Breast epithelium (tissue), 4 donors: ENCODE measurements around the gene C10orf143. TPM values are rescaled to one million over a fixed set of nuclear protein-coding genes. Genes with fewer than 3 reads are reported as not detected.

Experiments used
- DNase-seq, 2 donors: peaks; one replicate each; pipeline ENCODE4 v3.0.0-alpha.2; 2019; ENCODE audit warnings: low spot score in 2 of 2
- H3K27ac ChIP-seq, 2 donors: fragments of 200-600 bp; sonication (generic) in 1 of 2; one replicate each; pipeline ENCODE4 v1.5.1; 2016 to 2019; ENCODE audit warnings: mild to moderate bottlenecking in 1 of 2
- H3K27me3 ChIP-seq, 2 donors: fragments of 200-600 bp; sonication (generic) in 1 of 2; one replicate each; pipeline versions ENCODE4 v1.5.1 to v1.6.0; 2017 to 2019; ENCODE audit warnings: control low read depth in 1 of 2, mild to moderate bottlenecking in 1 of 2
- H3K36me3 ChIP-seq: fragments of 200-600 bp; one replicate; pipeline ENCODE4 v1.5.1; 2019
- H3K4me1 ChIP-seq, 2 donors: fragments of 200-600 bp; sonication (generic); one replicate each; pipeline ENCODE4 v1.5.1; 2016 to 2019; ENCODE audit warnings: control low read depth in 1 of 2
- H3K4me3 ChIP-seq, 3 donors: fragments of 200-600 bp; sonication (generic); 1 replicate in 2 of 3; 2 replicates in 1 of 3; pipeline ENCODE4 v1.5.1; 2016 to 2019; ENCODE audit warnings: mild to moderate bottlenecking in 3 of 3, moderate library complexity in 2 of 3
- H3K9me3 ChIP-seq, 2 donors: fragments of 200-600 bp; sonication (generic) in 1 of 2; one replicate each; pipeline ENCODE4 v1.5.1; 2016 to 2019; ENCODE audit warnings: control low read depth in 1 of 2
- CTCF ChIP-seq, 3 donors: fragments of 450-650 bp; IDR thresholded peaks; one replicate each; pipeline ENCODE4 v1.5.1; 2016 to 2017; ENCODE audit warnings: antibody characterized with exemption in 3 of 3, mild to moderate bottlenecking in 3 of 3, moderate library complexity in 3 of 3
- POLR2A ChIP-seq: fragments of 450-650 bp; IDR thresholded peaks from one replicate; pipeline ENCODE4 v1.6.1; 2016; ENCODE audit warnings: antibody characterized with exemption, mild to moderate bottlenecking, moderate library complexity
- POLR2AphosphoS5 ChIP-seq, 3 donors: sonication (generic); formaldehyde crosslinking; IDR thresholded peaks; one replicate each; pipeline ENCODE4 v1.6.1; 2017; ENCODE audit warnings: antibody characterized with exemption in 3 of 3
- intact Hi-C: fragments of 100-400 bp; cut with DNase I; formaldehyde crosslinking; loops from one replicate; pipeline ENCODE4 v1.15.1; 2023; ENCODE audit warnings: low total_unique reads
- total RNA-seq, 3 donors: library from RNA; depleted of rRNA; stranded (reverse); fragments of >200 nt; gene quantifications; one replicate each; pipeline ENCODE4 v1.1.0, GENCODE V29; 2016

The C10orf143 gene
- 1 to 10 TPM; 2.1 to 6.6 (median 2.9) TPM for total RNA-seq

- Histone ChIP-seq H3K27ac (peak within 1 kb of the TSS; percentile 92 to 96), H3K9me3 (no peaks in the 10 kb centered on the region), H3K36me3 (no peaks in the 10 kb centered on the region), H3K27me3 (no peaks in the 10 kb centered on the region), H3K4me1 (peaks cover 0 to 4% of the 10 kb centered on the region in 2 donors), H3K4me3 (peak within 1 kb of the TSS; percentile 65 to 80 (median 71))
- intact Hi-C loops: no loop called here
- TF ChIP-seq CTCF (IDR thresholded peaks at IDR 0.05): no peak
- TF ChIP-seq POLR2A: peak; percentile 61
- peak; percentile 70 to 91 (median 78) for TF ChIP-seq POLR2AphosphoS5 (IDR thresholded peaks at IDR 0.05)
- peak; percentile 96 to 97 for DNase-seq
Measured at GRCh38 chr10:130110246-130111112, at the start of gene C10orf143. Gene C10orf143 (minus strand): TSS chr10:130110830. CDS start chr10:130110772, 58 bp downstream.

- Histone ChIP-seq H3K4me1 (no peaks in the 10 kb centered on the region), H3K36me3 (no peaks in the 10 kb centered on the region), H3K4me3 (no peak overlapping the region), H3K27ac (no peak overlapping the region), H3K9me3 (no peaks in the 10 kb centered on the region), H3K27me3 (no peaks in the 10 kb centered on the region)
- no peak for TF ChIP-seq CTCF (IDR thresholded peaks at IDR 0.05)
- no peak for TF ChIP-seq POLR2A
- TF ChIP-seq POLR2AphosphoS5 (IDR thresholded peaks at IDR 0.05): no peak
- DNase-seq: no peak
- intact Hi-C loops: no loop called here
Measured at GRCh38 chr10:130159192-130159794, 48.7 kb upstream of the C10orf143 start.

- no peaks in the 10 kb centered on the region for H3K9me3 ChIP-seq
- intact Hi-C loops: no loop called here
- H3K4me1 ChIP-seq: no peaks in the 10 kb centered on the region
- no peaks in the 10 kb centered on the region for H3K27me3 ChIP-seq
- no peak overlapping the region for H3K27ac ChIP-seq
- no peak overlapping the region for H3K4me3 ChIP-seq
- no peak for DNase-seq
- TF ChIP-seq POLR2AphosphoS5 (IDR thresholded peaks at IDR 0.05) (no peak), POLR2A (no peak), CTCF (IDR thresholded peaks at IDR 0.05) (no peak)
- peaks cover 6% of the 10 kb centered on the region for H3K36me3 ChIP-seq
Measured at GRCh38 chr10:130146042-130146441, 35.4 kb upstream of the C10orf143 start.

- intact Hi-C loops: no loop called here
- H3K27me3 ChIP-seq: no peaks in the 10 kb centered on the region
- TF ChIP-seq CTCF (IDR thresholded peaks at IDR 0.05): no peak
- no peak for TF ChIP-seq POLR2A
- no peak for TF ChIP-seq POLR2AphosphoS5 (IDR thresholded peaks at IDR 0.05)
- no peaks in the 10 kb centered on the region for H3K9me3 ChIP-seq
- no peak overlapping the region for H3K27ac ChIP-seq
- no peak overlapping the region for H3K4me3 ChIP-seq
- DNase-seq: no peak
- no peaks in the 10 kb centered on the region for H3K36me3 ChIP-seq
- peaks cover 0 to 12% of the 10 kb centered on the region in 2 donors for H3K4me1 ChIP-seq
Measured at GRCh38 chr10:130141878-130142277, 31.2 kb upstream of the C10orf143 start.

- DNase-seq: no peak
- intact Hi-C loops: no loop called here
- peaks cover 0 to 12% of the 10 kb centered on the region in 2 donors for H3K4me1 ChIP-seq
- H3K9me3 ChIP-seq: no peaks in the 10 kb centered on the region
- H3K4me3 ChIP-seq: no peak overlapping the region
- no peak overlapping the region for H3K27ac ChIP-seq
- no peak for TF ChIP-seq POLR2AphosphoS5 (IDR thresholded peaks at IDR 0.05)
- no peak for TF ChIP-seq CTCF (IDR thresholded peaks at IDR 0.05)
- no peak for TF ChIP-seq POLR2A
- no peaks in the 10 kb centered on the region for H3K27me3 ChIP-seq
- H3K36me3 ChIP-seq: no peaks in the 10 kb centered on the region
Measured at GRCh38 chr10:130141460-130141859, 30.8 kb upstream of the C10orf143 start.
